Measurements from ENCODE around the gene SPATA31D3.
"Not testable (repeated sequence)": the region's sequence is repeated elsewhere in the genome, so short reads cannot be mapped to it uniquely, and the experiment has no call there.

GRCh38 chr9:81933547-81933946 is 9.8 kb upstream of the SPATA31D3 start:
- TF ChIP-seq CTCF, POLR2A (IDR thresholded peaks at IDR 0.05): not testable (repeated sequence)

Measured in esophagus squamous epithelium (tissue), 4 donors.